Measurements from ENCODE around the gene AHSG.

DNA sequence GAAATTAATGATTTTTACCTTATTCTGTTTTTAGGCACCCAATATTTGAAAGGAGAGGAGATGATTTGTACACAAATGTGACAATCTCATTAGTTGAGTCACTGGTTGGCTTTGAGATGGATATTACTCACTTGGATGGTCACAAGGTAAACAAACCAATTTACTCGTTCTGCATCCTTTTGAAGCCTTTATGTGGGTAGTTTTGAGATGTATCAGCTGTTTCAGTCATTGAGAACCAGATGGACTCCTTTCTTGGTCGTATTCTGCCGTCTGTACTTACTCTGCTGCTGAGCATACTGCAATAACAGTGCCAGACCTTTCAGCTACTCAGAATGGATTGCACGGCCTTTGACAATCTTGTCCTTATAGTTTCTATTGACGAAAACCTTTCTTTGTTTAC, 29.0 kb upstream of the AHSG start:
- TF ChIP-seq, protein P1, sequence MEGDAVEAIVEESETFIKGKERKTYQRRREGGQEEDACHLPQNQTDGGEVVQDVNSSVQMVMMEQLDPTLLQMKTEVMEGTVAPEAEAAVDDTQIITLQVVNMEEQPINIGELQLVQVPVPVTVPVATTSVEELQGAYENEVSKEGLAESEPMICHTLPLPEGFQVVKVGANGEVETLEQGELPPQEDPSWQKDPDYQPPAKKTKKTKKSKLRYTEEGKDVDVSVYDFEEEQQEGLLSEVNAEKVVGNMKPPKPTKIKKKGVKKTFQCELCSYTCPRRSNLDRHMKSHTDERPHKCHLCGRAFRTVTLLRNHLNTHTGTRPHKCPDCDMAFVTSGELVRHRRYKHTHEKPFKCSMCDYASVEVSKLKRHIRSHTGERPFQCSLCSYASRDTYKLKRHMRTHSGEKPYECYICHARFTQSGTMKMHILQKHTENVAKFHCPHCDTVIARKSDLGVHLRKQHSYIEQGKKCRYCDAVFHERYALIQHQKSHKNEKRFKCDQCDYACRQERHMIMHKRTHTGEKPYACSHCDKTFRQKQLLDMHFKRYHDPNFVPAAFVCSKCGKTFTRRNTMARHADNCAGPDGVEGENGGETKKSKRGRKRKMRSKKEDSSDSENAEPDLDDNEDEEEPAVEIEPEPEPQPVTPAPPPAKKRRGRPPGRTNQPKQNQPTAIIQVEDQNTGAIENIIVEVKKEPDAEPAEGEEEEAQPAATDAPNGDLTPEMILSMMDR (IDR thresholded peaks at IDR 0.05), result no peak
- no peak for TF ChIP-seq POLR2A (IDR thresholded peaks at IDR 0.05)
